Fibroblast of pulmonary artery (primary cell): ENCODE results near the gene ZKSCAN8.
A peak's percentile ranks its signal among the peaks of the same experiment; 100 is the strongest.

ENCODE experiments used
- DNase-seq: peaks from one replicate; pipeline ENCODE4 v3.0.0-alpha.2; 2010; ENCODE audit warnings: low read depth
- H3K4me3 ChIP-seq: replicated peaks from 2 replicates; pipeline ENCODE4 v1.5.1; 2011; ENCODE audit warnings: low read depth, mild to moderate bottlenecking, control low read depth, low read length, moderate library complexity
- TF ChIP-seq, protein P1 (sequence below): IDR thresholded peaks from 2 replicates; pipeline ENCODE4 v1.5.1; 2011; ENCODE audit warnings: mild to moderate bottlenecking, control low read depth, low read length, inconsistent platforms; ENCODE audit errors: missing control alignments

ZKSCAN8 gene

DNA sequence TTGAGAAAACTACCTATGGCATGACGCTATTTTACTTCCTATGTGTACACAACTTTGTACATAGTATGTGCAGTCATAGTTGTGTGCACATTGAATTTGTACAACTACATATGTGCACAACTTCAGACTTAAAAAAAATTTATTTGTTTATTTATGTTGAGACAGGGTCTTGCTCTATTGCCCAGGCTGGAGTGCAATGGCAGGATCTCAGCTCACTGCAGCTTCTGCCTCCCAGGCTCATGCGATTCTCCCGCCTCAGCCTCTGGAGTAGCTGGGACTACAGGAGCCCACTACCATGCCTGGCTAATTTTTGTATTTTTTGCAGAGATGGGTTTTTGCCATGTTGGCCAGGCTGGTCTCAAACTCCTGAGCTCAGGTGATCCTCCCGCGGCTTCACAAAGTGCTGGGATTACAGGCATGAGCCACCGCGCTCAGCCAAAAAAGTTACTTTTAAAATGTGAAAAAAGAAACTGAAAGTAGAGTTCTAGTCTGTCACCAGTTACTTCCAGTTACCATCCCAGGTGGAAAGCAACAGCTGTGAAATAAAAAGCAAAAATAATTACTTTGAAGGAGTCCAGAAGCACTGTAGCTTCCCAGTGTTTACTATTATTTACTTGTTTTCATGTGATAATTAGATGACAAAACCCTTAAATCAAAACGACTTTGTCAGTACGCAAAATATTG is 1.7 kb upstream of the ZKSCAN8 start:
- DNase-seq: no peak
- TF ChIP-seq, protein P1, sequence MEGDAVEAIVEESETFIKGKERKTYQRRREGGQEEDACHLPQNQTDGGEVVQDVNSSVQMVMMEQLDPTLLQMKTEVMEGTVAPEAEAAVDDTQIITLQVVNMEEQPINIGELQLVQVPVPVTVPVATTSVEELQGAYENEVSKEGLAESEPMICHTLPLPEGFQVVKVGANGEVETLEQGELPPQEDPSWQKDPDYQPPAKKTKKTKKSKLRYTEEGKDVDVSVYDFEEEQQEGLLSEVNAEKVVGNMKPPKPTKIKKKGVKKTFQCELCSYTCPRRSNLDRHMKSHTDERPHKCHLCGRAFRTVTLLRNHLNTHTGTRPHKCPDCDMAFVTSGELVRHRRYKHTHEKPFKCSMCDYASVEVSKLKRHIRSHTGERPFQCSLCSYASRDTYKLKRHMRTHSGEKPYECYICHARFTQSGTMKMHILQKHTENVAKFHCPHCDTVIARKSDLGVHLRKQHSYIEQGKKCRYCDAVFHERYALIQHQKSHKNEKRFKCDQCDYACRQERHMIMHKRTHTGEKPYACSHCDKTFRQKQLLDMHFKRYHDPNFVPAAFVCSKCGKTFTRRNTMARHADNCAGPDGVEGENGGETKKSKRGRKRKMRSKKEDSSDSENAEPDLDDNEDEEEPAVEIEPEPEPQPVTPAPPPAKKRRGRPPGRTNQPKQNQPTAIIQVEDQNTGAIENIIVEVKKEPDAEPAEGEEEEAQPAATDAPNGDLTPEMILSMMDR: no peak
- H3K4me3 ChIP-seq: no peak overlapping the region

DNA sequence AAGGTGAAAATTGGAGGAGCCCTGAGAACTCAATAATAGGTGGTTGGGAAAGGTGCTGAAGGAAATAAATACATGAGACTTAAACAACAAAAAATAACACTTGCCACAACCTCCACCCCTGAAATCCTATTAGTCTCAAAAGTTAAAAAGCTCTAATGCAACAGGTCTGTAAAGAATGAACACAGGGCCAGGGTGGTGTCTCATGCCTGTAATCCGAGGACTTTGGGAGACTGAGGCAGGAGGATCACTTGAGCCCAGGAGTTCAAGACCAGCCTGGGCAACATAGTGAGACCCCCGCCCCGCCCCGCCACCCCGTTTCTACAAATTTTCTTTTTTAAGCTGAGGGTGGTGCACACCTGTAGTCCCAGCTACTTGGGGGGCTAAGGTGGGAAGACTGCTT is 1.1 kb upstream of the ZKSCAN8 start:
- TF ChIP-seq, protein P1: no peak
- DNase-seq: no peak
- no peak overlapping the region for H3K4me3 ChIP-seq

DNA sequence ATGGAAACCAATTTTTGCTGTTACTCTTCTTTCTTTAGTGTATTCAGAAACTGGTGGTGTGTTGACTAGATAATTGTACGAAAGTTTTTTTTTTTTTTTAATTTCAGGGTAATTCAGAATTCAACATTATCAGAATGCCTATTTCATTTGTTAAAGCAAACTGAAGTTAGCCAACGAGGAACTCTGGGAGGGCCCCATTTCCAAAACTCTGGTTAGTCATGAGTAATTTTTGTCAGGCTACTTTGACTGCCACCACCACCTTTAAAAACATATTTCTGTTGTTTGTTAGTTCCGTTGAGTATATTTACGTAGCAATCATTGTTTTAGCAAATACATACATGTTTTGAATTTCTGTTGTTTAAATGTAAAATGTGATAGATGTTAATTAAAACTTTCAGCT is 763 bp downstream of the ZKSCAN8 start:
- TF ChIP-seq, protein P1: no peak
- DNase-seq: no peak
- peak overlapping the region; percentile 88 for H3K4me3 ChIP-seq

DNA sequence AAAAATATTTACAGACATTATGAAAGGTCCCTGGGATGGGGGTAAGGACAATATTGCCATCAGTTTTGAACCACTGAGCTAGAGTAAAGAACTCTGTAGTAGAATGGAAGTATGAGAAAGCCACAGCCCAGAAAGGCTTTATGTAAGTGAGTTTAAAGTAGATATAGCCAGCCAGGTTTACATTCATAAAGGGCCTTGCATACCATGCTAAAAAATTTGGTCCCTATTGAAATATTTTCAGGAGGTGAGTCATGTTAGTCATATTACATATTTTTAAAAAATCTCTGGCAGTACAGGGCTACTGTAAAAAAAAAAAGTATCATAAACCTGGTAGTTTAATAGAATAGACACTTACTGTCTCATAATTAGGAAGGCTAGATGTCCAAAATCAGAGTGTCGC is 3.5 kb downstream of the ZKSCAN8 start:
- DNase-seq: no peak
- no peak overlapping the region for H3K4me3 ChIP-seq
- TF ChIP-seq, protein P1: no peak

DNA sequence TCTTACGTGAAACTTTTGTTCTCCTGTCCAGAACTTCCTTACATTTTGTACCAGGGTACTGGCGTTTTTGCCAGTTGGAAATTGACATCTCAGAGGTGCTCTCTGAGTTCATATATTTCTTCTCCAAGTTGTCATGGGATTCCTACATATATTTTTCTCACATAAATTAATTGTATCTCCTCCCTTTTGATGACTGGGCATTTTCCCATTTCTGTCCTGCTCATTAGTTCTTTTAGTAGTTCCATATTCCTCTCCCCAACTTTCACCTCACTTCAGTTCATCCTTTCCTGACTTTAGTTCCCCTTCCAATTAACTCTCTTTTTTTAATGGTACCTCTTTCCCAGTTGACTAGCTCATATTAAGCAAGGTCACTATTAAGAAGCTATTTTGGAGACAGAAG is 10.8 kb downstream of the ZKSCAN8 start:
- TF ChIP-seq, protein P1: no peak
- no peak for DNase-seq
- H3K4me3 ChIP-seq: no peak overlapping the region

DNA sequence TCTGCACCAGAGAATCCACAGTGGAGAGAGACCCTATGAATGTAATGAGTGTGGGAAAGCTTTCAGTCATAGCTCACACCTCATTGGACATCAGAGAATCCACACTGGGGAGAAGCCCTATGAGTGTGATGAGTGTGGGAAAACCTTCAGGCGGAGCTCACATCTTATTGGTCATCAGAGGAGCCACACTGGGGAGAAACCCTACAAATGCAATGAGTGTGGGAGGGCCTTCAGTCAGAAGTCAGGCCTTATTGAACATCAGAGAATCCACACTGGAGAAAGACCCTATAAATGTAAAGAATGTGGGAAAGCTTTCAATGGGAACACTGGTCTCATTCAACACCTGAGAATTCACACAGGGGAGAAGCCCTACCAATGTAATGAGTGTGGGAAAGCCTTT is 11.9 kb downstream of the ZKSCAN8 start:
- no peak overlapping the region for H3K4me3 ChIP-seq
- DNase-seq: no peak
- TF ChIP-seq, protein P1: no peak

DNA sequence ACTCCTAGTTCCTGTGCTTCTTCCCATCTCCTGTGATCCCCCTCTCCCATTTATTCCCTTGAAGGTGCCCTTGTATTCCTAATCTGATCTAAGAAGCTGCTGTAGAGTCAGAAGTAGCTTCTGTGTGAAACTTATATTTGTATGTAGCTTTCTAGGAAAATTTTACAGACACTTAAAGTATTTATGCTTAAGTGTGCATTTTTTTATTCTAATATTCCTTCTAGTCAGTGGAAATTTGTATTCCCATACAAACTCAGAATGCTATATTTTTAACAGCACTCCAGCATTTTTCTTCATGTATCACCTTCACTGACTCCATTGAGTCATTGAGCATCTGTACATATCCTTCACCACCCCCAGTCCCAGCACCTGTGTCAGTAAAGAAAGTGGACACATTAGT is 12.7 kb downstream of the ZKSCAN8 start:
- H3K4me3 ChIP-seq: no peak overlapping the region
- no peak for DNase-seq
- TF ChIP-seq, protein P1: no peak
